ENCODE results near the gene R3HDML. TPM values are rescaled to one million over a fixed set of nuclear protein-coding genes. Genes with fewer than 3 reads are reported as not detected.

The R3HDML gene
- total RNA-seq, 4 donors from 2014 or later, result not detected

- intact Hi-C loops (cut with DNase I), result loop anchor here (5.0 kb wide), 1 partner anchor 69 kb away; no protein-coding TSS in a partner anchor
- H3K4me3 ChIP-seq, result no peak overlapping the region
- TF ChIP-seq CTCF (IDR thresholded peaks at IDR 0.05) (no peak), POLR2A (IDR thresholded peaks at IDR 0.05; ENCODE audit: low read depth) (no peak), POLR2AphosphoS5 (IDR thresholded peaks at IDR 0.05) (no peak), EP300 (IDR thresholded peaks at IDR 0.05) (no peak)
- no peak for DNase-seq (ENCODE audit: extremely low spot score)
- H3K36me3 ChIP-seq, result no peaks in the 10 kb centered on the region
- peaks cover 0 to 9% (median 8%) of the 10 kb centered on the region in 4 donors for H3K4me1 ChIP-seq
- H3K9me3 ChIP-seq, result no peaks in the 10 kb centered on the region
- no peak overlapping the region for H3K27ac ChIP-seq (replicated peaks in 1 of 4)
- H3K27me3 ChIP-seq, result peaks cover 0 to 39% (median 0%) of the 10 kb centered on the region in 4 donors
- WGBS, result 78% methylated on average over 3 of the region's 5 CpGs
Observed at GRCh38 chr20:44392776-44393607, 56.1 kb downstream of the R3HDML start.

DNA sequence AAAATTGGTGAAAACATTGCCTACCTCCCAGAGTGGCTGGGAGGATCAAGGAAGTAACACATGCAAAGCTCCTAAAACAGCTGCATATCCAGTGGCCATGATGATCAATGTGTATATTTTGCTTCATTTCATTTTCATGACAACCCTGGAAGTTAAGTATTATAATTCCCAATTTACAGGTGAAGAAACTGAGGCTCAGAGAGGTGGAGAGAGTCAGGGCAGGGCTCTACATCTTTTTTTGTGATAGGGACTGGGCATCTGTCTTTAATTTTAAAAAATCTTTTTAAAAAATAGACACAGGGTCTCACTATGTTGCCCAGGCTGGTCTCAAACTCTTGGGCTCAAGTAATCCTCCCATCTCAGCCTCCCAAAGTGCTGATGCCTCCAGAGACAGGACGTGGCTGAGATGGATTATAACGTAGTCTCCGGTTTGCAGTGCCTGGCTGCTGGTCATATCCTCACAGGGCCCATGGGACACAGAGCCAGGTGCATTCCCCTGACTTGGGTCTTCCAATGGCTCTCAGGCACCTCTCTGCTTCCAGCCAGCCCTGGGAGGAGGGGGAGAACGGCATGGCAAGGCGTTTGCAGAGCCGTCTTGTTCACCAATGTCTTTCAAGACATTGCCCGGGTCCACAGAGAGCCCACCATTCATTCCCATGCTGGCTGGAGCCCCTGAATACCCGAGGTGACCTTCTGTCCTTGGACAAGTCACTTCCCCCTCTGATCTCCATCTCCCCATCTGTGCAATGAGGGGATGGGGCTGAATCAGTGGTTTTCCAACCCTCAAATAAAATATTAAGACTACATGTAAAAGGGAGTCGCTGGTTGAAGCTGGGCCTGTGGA lies 57.0 kb downstream of the R3HDML start:
- no peaks in the 10 kb centered on the region for H3K36me3 ChIP-seq
- intact Hi-C loops (cut with DNase I), result loop anchor here (5.0 kb wide), 1 partner anchor 68 kb away; no protein-coding TSS in a partner anchor

GRCh38 chr20:44394452-44394701 lies 57.5 kb downstream of the R3HDML start:
- DNase-seq (ENCODE audit: extremely low spot score), result no peak
- Histone ChIP-seq H3K36me3 (no peaks in the 10 kb centered on the region), H3K27me3 (peaks cover 0 to 35% (median 0%) of the 10 kb centered on the region in 4 donors), H3K4me1 (no peaks in the 10 kb centered on the region), H3K27ac (replicated peaks in 1 of 4) (no peak overlapping the region), H3K4me3 (no peak overlapping the region), H3K9me3 (no peaks in the 10 kb centered on the region)
- 80% methylated on average over 2 of the region's 2 CpGs for WGBS
- intact Hi-C loops (cut with DNase I), result loop anchor here (5.0 kb wide), 1 partner anchor 68 kb away; no protein-coding TSS in a partner anchor
- TF ChIP-seq CTCF (IDR thresholded peaks at IDR 0.05) (no peak), POLR2AphosphoS5 (IDR thresholded peaks at IDR 0.05) (no peak), EP300 (IDR thresholded peaks at IDR 0.05) (no peak), POLR2A (IDR thresholded peaks at IDR 0.05; ENCODE audit: low read depth) (no peak)

More for the DNA sequence above, 57.0 kb downstream of the R3HDML start:
- H3K4me1 ChIP-seq, result peaks cover 0 to 1% (median under 1%) of the 10 kb centered on the region in 4 donors
- H3K9me3 ChIP-seq, result no peaks in the 10 kb centered on the region
- H3K4me3 ChIP-seq, result no peak overlapping the region
- WGBS, result 79% methylated on average over 9 of the region's 9 CpGs
- TF ChIP-seq POLR2AphosphoS5 (IDR thresholded peaks at IDR 0.05) (no peak), EP300 (IDR thresholded peaks at IDR 0.05) (no peak), CTCF (IDR thresholded peaks at IDR 0.05) (no peak), POLR2A (IDR thresholded peaks at IDR 0.05; ENCODE audit: low read depth) (no peak)
- H3K27me3 ChIP-seq, result peaks cover 0 to 36% (median 0%) of the 10 kb centered on the region in 4 donors
- no peak overlapping the region for H3K27ac ChIP-seq (replicated peaks in 1 of 4)
- no peak for DNase-seq (ENCODE audit: extremely low spot score)

GRCh38 chr20:44394702-44395460 lies 58.0 kb downstream of the R3HDML start:
- peaks cover 0 to 30% (median 0%) of the 10 kb centered on the region in 4 donors for H3K27me3 ChIP-seq
- H3K9me3 ChIP-seq, result no peaks in the 10 kb centered on the region
- no peaks in the 10 kb centered on the region for H3K4me1 ChIP-seq
- no peak overlapping the region for H3K4me3 ChIP-seq
- intact Hi-C loops (cut with DNase I), result loop anchor here (5.0 kb wide), 1 partner anchor 67 kb away; no protein-coding TSS in a partner anchor
- H3K27ac ChIP-seq (replicated peaks in 1 of 4), result no peak overlapping the region
- TF ChIP-seq CTCF (IDR thresholded peaks at IDR 0.05) (no peak), EP300 (IDR thresholded peaks at IDR 0.05) (no peak), POLR2A (IDR thresholded peaks at IDR 0.05; ENCODE audit: low read depth) (no peak), POLR2AphosphoS5 (IDR thresholded peaks at IDR 0.05) (no peak)
- DNase-seq (ENCODE audit: extremely low spot score), result no peak
- 69% methylated on average over 12 of the region's 15 CpGs for WGBS
- H3K36me3 ChIP-seq, result no peaks in the 10 kb centered on the region
